GM19468 (cell line): ENCODE measurements around the gene NUDT6.

Source experiments
- ATAC-seq: cut with Tn5 transposase; IDR thresholded peaks from one replicate; pipeline ENCODE4 v1.9.1; 2021; ENCODE audit warnings: mild to moderate bottlenecking, moderate library complexity, moderate number of reproducible peaks; ENCODE audit not compliant: unreplicated experiment; ENCODE audit errors: extremely low read depth

NUDT6 gene

GRCh38 chr4:122842984-122843531, 79.3 kb downstream of the NUDT6 start:
- no peak for ATAC-seq
